Endothelial cell of umbilical vein (primary cell): Measurements from ENCODE around the gene NT5M.

Source experiments
- EZH2 ChIP-seq: IDR thresholded peaks from 2 replicates; pipeline ENCODE4 v1.6.1; 2012; ENCODE audit warnings: borderline replicate concordance, low read depth, mild to moderate bottlenecking, moderate library complexity, low read length, inconsistent platforms; ENCODE audit not compliant: severe bottlenecking
- FOS ChIP-seq: IDR thresholded peaks from 2 replicates; pipeline ENCODE4 v1.6.1; 2011; ENCODE audit warnings: mild to moderate bottlenecking, low read length, moderate library complexity, borderline replicate concordance; ENCODE audit not compliant: insufficient read depth
- GATA2 ChIP-seq: IDR thresholded peaks from 2 replicates; pipeline ENCODE4 v1.7.0; 2011; ENCODE audit warnings: low read depth, mild to moderate bottlenecking, moderate library complexity, mixed read lengths, low read length; ENCODE audit not compliant: insufficient read length, insufficient read depth
- MYC ChIP-seq: IDR thresholded peaks from one replicate; pipeline ENCODE4 v1.6.1; 2011; ENCODE audit warnings: mild to moderate bottlenecking, low read depth, low read length
- POLR2A ChIP-seq: IDR thresholded peaks from 2 replicates; pipeline ENCODE4 v1.6.1; 2012; ENCODE audit warnings: low read depth, mild to moderate bottlenecking, control low read depth, low read length
- POLR2AphosphoS5 ChIP-seq: IDR thresholded peaks from 2 replicates; pipeline ENCODE4 v1.6.1; 2012; ENCODE audit warnings: low read depth, mild to moderate bottlenecking, control low read depth, low read length, moderate library complexity; ENCODE audit not compliant: insufficient read depth
- TF ChIP-seq, protein P1 (sequence below): IDR thresholded peaks from 2 replicates; pipeline ENCODE4 v1.6.1; 2011; ENCODE audit not compliant: insufficient read depth, insufficient read length
- TF ChIP-seq, protein P2 (sequence below), 2 donors: IDR thresholded peaks; 1 replicate in 1 of 2; 2 replicates in 1 of 2; pipeline ENCODE4 v1.5.1; 2011; ENCODE audit warnings: low read length in 2 of 2, mild to moderate bottlenecking in 2 of 2, moderate library complexity in 2 of 2, control low read depth in 1 of 2, inconsistent platforms in 1 of 2, low read depth in 1 of 2; ENCODE audit not compliant: insufficient read depth in 1 of 2; ENCODE audit errors: extremely low read depth in 1 of 2

DNA sequence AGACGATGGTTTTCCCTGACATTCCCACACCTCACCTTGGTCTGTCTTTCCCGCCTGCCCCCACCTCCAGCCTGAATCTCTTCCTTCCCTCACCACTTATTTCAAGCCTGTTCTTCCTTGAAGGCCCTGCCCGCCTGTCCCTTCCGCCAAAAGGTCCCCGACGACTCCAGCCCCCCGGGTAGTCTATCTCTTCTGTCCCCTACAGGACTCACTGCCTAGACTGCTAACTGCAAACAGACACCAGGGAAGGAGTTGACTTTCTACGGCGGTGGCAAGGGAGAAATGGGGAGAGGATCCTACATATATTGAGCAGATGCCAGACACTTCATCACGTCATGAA lies 53.7 kb downstream of the NT5M start:
- TF ChIP-seq POLR2A (no peak), GATA2 (no peak), EZH2 (no peak), MYC (no peak), POLR2AphosphoS5 (no peak), FOS (no peak)
- TF ChIP-seq, protein P1, sequence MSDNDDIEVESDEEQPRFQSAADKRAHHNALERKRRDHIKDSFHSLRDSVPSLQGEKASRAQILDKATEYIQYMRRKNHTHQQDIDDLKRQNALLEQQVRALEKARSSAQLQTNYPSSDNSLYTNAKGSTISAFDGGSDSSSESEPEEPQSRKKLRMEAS, result no peak
- TF ChIP-seq, protein P2, sequence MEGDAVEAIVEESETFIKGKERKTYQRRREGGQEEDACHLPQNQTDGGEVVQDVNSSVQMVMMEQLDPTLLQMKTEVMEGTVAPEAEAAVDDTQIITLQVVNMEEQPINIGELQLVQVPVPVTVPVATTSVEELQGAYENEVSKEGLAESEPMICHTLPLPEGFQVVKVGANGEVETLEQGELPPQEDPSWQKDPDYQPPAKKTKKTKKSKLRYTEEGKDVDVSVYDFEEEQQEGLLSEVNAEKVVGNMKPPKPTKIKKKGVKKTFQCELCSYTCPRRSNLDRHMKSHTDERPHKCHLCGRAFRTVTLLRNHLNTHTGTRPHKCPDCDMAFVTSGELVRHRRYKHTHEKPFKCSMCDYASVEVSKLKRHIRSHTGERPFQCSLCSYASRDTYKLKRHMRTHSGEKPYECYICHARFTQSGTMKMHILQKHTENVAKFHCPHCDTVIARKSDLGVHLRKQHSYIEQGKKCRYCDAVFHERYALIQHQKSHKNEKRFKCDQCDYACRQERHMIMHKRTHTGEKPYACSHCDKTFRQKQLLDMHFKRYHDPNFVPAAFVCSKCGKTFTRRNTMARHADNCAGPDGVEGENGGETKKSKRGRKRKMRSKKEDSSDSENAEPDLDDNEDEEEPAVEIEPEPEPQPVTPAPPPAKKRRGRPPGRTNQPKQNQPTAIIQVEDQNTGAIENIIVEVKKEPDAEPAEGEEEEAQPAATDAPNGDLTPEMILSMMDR (IDR thresholded peaks at IDR 0.05; ENCODE audit: extremely low read depth in 1 of 2, insufficient read depth in 1 of 2, low read depth in 1 of 2, low read length in 2 of 2), result no peak
